Stomach (tissue), 4 donors: Measurements from ENCODE around the gene KIAA0930.

ENCODE experiments used
- EP300 ChIP-seq: sonication (generic); formaldehyde crosslinking; IDR thresholded peaks from one replicate; pipeline ENCODE4 v1.6.1; 2017; ENCODE audit warnings: antibody characterized with exemption
- POLR2A ChIP-seq, 4 donors: fragments of 450-650 bp; IDR thresholded peaks; one replicate each; pipeline ENCODE4 v1.6.1; 2016; ENCODE audit warnings: antibody characterized with exemption in 4 of 4, control low read depth in 2 of 4, mild to moderate bottlenecking in 1 of 4, moderate library complexity in 1 of 4
- POLR2AphosphoS5 ChIP-seq, 3 donors: sonication (generic); formaldehyde crosslinking; IDR thresholded peaks; one replicate each; pipeline ENCODE4 v1.6.1; 2016; ENCODE audit warnings: antibody characterized with exemption in 3 of 3
- TF ChIP-seq, protein P1 (sequence below), 7 experiments: fragments of 450-650 bp in 4 of 7; fragments of 200-600 bp in 3 of 7; sonication (generic) in 3 of 7; IDR thresholded peaks; one replicate each; pipeline ENCODE4 v1.5.1; 2016 to 2019; ENCODE audit warnings: antibody characterized with exemption in 7 of 7, control low read depth in 2 of 7, mild to moderate bottlenecking in 1 of 7

DNA sequence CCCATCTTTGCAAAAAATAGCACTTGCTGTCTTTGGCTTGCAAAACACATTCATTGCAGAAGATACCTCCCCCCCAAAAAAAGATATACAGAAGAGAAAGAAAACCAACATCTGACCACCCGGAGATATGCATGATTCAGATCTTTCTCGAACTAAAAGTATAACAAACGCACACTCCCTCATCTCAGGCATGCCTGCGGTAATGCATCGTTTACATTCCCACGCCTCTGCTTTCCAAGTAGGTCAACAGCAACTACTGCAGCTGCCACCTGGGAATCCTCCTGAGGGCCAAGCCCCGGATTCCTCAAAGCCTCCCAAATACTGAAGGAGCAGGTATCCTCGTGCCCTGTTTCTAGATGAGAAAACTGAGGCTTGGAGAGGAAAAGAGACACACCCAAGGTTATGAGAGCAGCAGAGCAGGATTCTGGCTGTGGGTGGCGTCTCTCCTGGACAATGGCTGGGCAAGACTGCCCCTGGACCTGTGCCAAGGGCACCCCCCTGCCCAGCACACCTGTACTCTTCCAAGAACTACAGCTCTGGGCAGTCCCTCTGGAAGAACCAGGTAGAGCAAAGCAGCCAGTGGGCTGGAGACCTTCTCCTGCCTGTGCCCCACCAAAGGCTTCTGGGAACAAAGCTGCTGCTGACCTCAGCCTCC lies 38.9 kb downstream of the KIAA0930 start:
- TF ChIP-seq, protein P1, sequence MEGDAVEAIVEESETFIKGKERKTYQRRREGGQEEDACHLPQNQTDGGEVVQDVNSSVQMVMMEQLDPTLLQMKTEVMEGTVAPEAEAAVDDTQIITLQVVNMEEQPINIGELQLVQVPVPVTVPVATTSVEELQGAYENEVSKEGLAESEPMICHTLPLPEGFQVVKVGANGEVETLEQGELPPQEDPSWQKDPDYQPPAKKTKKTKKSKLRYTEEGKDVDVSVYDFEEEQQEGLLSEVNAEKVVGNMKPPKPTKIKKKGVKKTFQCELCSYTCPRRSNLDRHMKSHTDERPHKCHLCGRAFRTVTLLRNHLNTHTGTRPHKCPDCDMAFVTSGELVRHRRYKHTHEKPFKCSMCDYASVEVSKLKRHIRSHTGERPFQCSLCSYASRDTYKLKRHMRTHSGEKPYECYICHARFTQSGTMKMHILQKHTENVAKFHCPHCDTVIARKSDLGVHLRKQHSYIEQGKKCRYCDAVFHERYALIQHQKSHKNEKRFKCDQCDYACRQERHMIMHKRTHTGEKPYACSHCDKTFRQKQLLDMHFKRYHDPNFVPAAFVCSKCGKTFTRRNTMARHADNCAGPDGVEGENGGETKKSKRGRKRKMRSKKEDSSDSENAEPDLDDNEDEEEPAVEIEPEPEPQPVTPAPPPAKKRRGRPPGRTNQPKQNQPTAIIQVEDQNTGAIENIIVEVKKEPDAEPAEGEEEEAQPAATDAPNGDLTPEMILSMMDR (IDR thresholded peaks at IDR 0.05), result no peak
- TF ChIP-seq POLR2A (IDR thresholded peaks at IDR 0.05), result no peak
- no peak for TF ChIP-seq EP300
- peak in 2 of 3 donors; percentile 19 to 60 for TF ChIP-seq POLR2AphosphoS5 (IDR thresholded peaks at IDR 0.05)
